Cardiac muscle cell (in vitro differentiated cells and primary cell): ENCODE data around the gene VAT1L. TPM values are rescaled to one million over a fixed set of nuclear protein-coding genes. Genes with fewer than 3 reads are reported as not detected.

Experiments
- DNase-seq, 2 donors: peaks; one replicate each; pipeline versions ENCODE4 v3.0.0 to v3.0.0-alpha.2; 2010 to 2017; ENCODE audit warnings: low read depth in 1 of 2, low spot score in 1 of 2
- H3K27ac ChIP-seq: fragments of 200-600 bp; sonication (generic); 2 replicates; pipeline ENCODE4 v1.5.1; 2016
- H3K27me3 ChIP-seq: fragments of 200-600 bp; sonication (generic); 2 replicates; pipeline ENCODE4 v1.6.0; 2016; ENCODE audit warnings: control low read depth
- H3K36me3 ChIP-seq: fragments of 200-600 bp; sonication (generic); 2 replicates; pipeline ENCODE4 v1.5.1; 2016; ENCODE audit warnings: control low read depth
- H3K4me1 ChIP-seq: fragments of 200-600 bp; sonication (generic); 2 replicates; pipeline ENCODE4 v1.8.1; 2017; ENCODE audit warnings: low read depth, mild to moderate bottlenecking, mixed run types
- H3K4me3 ChIP-seq: fragments of 200-600 bp; sonication (generic); 2 replicates; pipeline ENCODE4 v1.5.1; 2016; ENCODE audit warnings: mild to moderate bottlenecking
- H3K9me3 ChIP-seq: fragments of 200-600 bp; sonication (generic); 2 replicates; pipeline ENCODE4 v1.5.1; 2017; ENCODE audit warnings: low read depth, mild to moderate bottlenecking, control low read depth
- polyA plus RNA-seq: library from polyadenylated mRNA; unstranded; fragments of >200 nt; fragmentation: Nextera tagmentation; extraction: Ambion mirVana; gene quantifications from 2 replicates; pipeline ENCODE4 v1.2.1, GENCODE V29; 2016
- total RNA-seq: library from RNA; depleted of rRNA; stranded (reverse); fragments of >200 nt; gene quantifications from 2 replicates; pipeline ENCODE4 v1.2.3, GENCODE V29; 2016
- TF ChIP-seq, protein P1 (sequence below): IDR thresholded peaks from 2 replicates; pipeline ENCODE4 v1.5.1; 2012; ENCODE audit warnings: low read depth, mild to moderate bottlenecking, low read length

The VAT1L gene
- total and polyA plus RNA-seq, 2 experiments from 2014 or later: 1.5 to 2.4 TPM

DNA sequence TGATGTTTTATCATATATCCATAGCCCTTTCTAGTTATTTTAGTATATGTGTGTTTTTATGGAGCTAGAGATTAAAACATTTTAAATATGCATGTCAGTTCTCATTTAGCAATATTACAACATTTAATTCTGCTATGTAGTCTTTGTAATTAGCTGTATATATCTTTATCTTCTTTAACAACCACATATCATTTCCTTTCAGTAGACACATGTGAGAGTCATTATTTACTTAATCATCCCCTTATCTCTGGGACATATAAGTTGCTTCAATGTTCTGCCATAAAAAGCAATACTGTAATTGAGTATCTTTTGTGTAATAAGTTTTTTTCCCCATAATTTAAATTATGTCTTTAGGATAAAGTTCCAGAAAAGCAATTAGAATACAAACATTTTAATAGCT lies 182.0 kb downstream of the VAT1L start:
- Histone ChIP-seq H3K27ac (no peak overlapping the region), H3K9me3 (no peaks in the 10 kb centered on the region), H3K4me3 (no peak overlapping the region), H3K4me1 (peaks cover 17% of the 10 kb centered on the region), H3K27me3 (no peaks in the 10 kb centered on the region), H3K36me3 (no peaks in the 10 kb centered on the region)
- TF ChIP-seq, protein P1, sequence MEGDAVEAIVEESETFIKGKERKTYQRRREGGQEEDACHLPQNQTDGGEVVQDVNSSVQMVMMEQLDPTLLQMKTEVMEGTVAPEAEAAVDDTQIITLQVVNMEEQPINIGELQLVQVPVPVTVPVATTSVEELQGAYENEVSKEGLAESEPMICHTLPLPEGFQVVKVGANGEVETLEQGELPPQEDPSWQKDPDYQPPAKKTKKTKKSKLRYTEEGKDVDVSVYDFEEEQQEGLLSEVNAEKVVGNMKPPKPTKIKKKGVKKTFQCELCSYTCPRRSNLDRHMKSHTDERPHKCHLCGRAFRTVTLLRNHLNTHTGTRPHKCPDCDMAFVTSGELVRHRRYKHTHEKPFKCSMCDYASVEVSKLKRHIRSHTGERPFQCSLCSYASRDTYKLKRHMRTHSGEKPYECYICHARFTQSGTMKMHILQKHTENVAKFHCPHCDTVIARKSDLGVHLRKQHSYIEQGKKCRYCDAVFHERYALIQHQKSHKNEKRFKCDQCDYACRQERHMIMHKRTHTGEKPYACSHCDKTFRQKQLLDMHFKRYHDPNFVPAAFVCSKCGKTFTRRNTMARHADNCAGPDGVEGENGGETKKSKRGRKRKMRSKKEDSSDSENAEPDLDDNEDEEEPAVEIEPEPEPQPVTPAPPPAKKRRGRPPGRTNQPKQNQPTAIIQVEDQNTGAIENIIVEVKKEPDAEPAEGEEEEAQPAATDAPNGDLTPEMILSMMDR: no peak
- no peak for DNase-seq

DNA sequence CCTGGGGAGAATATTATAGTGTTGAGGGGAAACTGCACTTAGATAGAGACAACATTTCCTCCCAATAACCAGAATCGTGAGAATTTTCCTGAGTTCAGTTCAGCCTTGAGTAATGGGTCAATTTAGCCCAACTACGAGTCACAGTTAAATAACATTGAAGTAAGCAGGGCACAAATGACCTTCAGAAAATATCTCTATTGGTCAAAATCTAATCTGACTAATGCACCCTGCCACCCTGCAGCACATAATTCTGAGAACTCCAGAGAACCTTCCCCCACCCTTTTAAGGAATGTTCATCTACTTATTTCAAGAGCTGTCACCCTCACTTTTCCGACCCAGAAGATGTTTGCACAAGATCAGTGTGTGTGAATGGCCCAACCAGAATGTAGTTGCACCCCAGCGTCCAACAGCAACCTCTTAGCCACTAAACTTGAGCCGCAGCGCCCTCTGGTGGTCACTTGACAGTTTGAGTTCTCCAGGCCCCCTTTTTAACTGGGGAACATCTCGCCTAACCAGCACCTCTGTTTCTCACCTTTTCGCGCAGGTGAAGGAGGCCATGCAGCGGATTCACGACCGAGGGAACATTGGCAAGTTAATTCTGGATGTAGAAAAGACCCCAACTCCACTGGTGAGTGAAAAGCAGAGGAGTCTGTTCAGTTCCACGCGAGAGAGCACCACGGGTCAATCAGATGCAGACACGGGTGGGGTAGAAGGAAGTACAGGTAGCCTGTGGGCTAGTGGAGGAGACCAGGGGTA lies 183.1 kb downstream of the VAT1L start:
- Histone ChIP-seq H3K9me3 (no peaks in the 10 kb centered on the region), H3K27ac (no peak overlapping the region), H3K27me3 (no peaks in the 10 kb centered on the region), H3K4me3 (no peak overlapping the region), H3K36me3 (no peaks in the 10 kb centered on the region), H3K4me1 (peaks cover 10% of the 10 kb centered on the region)
- TF ChIP-seq, protein P1: peak; percentile 80
- DNase-seq: peak; percentile 80 to 92

DNA sequence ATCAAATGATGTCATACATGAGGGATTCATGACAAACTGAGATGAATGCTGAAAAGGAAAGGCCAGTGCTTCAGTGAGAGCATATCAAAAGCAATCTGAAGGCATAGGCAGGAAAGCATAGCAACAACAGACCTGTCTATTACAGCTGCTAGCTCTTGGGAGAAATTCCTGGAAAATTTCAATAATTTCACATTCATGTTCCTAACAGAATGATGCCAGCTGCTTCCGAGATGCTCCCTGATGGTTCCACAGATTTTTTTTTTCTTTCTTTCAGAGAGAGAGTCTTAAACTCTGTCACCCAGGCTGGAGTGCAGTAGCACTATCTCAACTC lies 183.7 kb downstream of the VAT1L start:
- Histone ChIP-seq H3K36me3 (no peaks in the 10 kb centered on the region), H3K4me3 (no peak overlapping the region), H3K27ac (no peak overlapping the region), H3K9me3 (no peaks in the 10 kb centered on the region), H3K27me3 (no peaks in the 10 kb centered on the region), H3K4me1 (peaks cover 6% of the 10 kb centered on the region)
- no peak for DNase-seq
- TF ChIP-seq, protein P1: no peak

DNA sequence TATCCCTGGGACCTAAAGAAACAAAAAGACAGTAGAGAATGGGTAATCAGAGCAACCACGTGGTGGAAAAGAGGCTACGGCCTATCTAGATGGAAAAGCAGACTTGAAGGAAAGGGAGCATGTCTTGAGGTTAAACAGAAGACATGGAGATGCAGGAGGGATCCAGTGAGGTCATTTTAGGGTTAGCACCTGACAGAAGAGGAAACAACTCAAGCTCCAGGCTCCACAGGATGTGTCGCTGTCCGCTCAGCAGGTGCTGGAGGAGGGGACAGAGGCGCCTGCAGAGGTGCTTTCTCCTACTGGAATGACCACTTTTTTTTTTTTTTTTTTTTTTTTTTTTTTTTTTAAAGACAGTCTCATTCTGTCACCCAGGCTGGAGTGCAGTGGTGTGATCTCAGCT lies 186.5 kb downstream of the VAT1L start:
- no peaks in the 10 kb centered on the region for H3K9me3 ChIP-seq
- no peaks in the 10 kb centered on the region for H3K36me3 ChIP-seq
- H3K4me3 ChIP-seq: no peak overlapping the region
- peak in 1 of 2 donors; percentile 69 for DNase-seq
- H3K27ac ChIP-seq: no peak overlapping the region
- H3K4me1 ChIP-seq: no peaks in the 10 kb centered on the region
- no peaks in the 10 kb centered on the region for H3K27me3 ChIP-seq
- TF ChIP-seq, protein P1: no peak

DNA sequence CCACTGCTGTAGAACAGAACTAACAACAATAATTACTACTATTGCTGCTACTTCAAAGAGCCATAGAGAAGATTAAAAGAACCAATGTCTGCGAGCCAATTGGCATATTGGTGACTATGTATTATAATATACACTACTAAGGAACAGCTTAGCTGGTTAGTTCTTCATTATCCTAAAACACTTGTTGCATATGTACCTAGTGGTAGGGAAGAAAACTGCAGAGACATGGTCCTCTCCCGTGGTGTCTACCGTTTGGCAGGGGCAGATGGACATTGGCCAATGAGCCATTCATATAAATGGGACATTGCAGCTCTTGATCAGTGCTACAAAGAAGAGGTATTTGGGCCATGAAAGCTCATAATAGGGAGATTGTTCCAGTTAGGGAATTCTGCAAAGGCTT lies 187.6 kb downstream of the VAT1L start:
- Histone ChIP-seq H3K27ac (no peak overlapping the region), H3K4me3 (no peak overlapping the region), H3K36me3 (no peaks in the 10 kb centered on the region), H3K9me3 (no peaks in the 10 kb centered on the region), H3K27me3 (no peaks in the 10 kb centered on the region), H3K4me1 (no peaks in the 10 kb centered on the region)
- no peak for DNase-seq
- TF ChIP-seq, protein P1: no peak
